A549 (cell line): ENCODE data around the gene PPP1R14D. TPM values are rescaled to one million over a fixed set of nuclear protein-coding genes. Genes with fewer than 3 reads are reported as not detected.
A peak's percentile ranks its signal among the peaks of the same experiment; 100 is the strongest.

Experiments used
- ATAC-seq, 2 experiments: fragments of 200-7000 bp in 1 of 2; fragments of >200 bp in 1 of 2; cut with Nextera tagmentation in 1 of 2; cut with Tn5 transposase in 1 of 2; 3 replicates each; pipeline versions ENCODE4 v1.8.0 to v1.9.1; 2018 to 2020; ENCODE audit warnings: mild to moderate bottlenecking in 1 of 2, moderate library complexity in 1 of 2
- CTCF ChIA-PET: fragments of 300-600 bp; sonication (Branson Sonifier 250); formaldehyde crosslinking; extraction: SDS; loops from one replicate; lab custom pipeline; 2021; ENCODE audit warnings: antibody characterized with exemption, inconsistent platforms; lab: Yijun Ruan, JAX
- POLR2A ChIA-PET: fragments of 350-600 bp; formaldehyde crosslinking; extraction: SDS; loops from one replicate; lab custom pipeline; 2021; ENCODE audit warnings: antibody characterized with exemption, inconsistent platforms; lab: Yijun Ruan, JAX
- DNase-seq, 2 experiments: peaks; one replicate each; pipeline versions ENCODE4 v3.0.0 to v3.0.0-alpha.2; 2011 to 2016; ENCODE audit warnings: low read depth in 1 of 2, low spot score in 1 of 2
- FAIRE-seq: peaks from 2 replicates; lab custom pipeline; 2011; peaks lifted over from hg19 to GRCh38; lab: Jason Lieb, UNC
- H3K27ac ChIP-seq, 2 experiments: fragments of >200 bp; sonication (Bioruptor Twin); formaldehyde crosslinking; 3 replicates each; pipeline ENCODE4 v1.5.1; 2016 to 2017
- H3K4me1 ChIP-seq: fragments of >200 bp; sonication (Bioruptor Twin); formaldehyde crosslinking; 3 replicates; pipeline ENCODE4 v1.6.1; 2016
- H3K4me2 ChIP-seq: fragments of >200 bp; sonication (Bioruptor Twin); formaldehyde crosslinking; 3 replicates; pipeline ENCODE4 v1.6.1; 2016
- H3K4me3 ChIP-seq: fragments of >200 bp; sonication (Bioruptor Twin); formaldehyde crosslinking; 3 replicates; pipeline ENCODE4 v1.5.1; 2016
- H3K9me3 ChIP-seq: fragments of >200 bp; sonication (Bioruptor Twin); formaldehyde crosslinking; 3 replicates; pipeline ENCODE4 v1.6.1; 2016
- BCL3 ChIP-seq: fragments of >200 bp; sonication (Bioruptor Twin); formaldehyde crosslinking; IDR thresholded peaks from 3 replicates; pipeline ENCODE4 v1.6.1; 2016
- CEBPB ChIP-seq, 2 experiments: fragments of >200 bp in 1 of 2; sonication (Bioruptor Twin) in 1 of 2; formaldehyde crosslinking in 1 of 2; IDR thresholded peaks; 2 replicates each; pipeline ENCODE4 v1.6.1; 2012 to 2016
- CHD4 ChIP-seq: fragments of 200-600 bp; sonication (generic); IDR thresholded peaks from 2 replicates; pipeline ENCODE4 v1.6.1; 2016; ENCODE audit warnings: antibody characterized with exemption, mild to moderate bottlenecking, borderline replicate concordance
- E2F6 ChIP-seq: IDR thresholded peaks from 2 replicates; pipeline ENCODE4 v1.6.1; 2012; ENCODE audit warnings: low read depth, borderline replicate concordance
- EP300 ChIP-seq, 2 experiments: fragments of >200 bp; sonication (Bioruptor Twin); formaldehyde crosslinking; IDR thresholded peaks; 2 replicates in 1 of 2; 3 replicates in 1 of 2; pipeline ENCODE4 v1.6.1; 2016 to 2017
- FOSB ChIP-seq: fragments of 250-450 bp; sonication (Bioruptor Pico); IDR thresholded peaks from 2 replicates; pipeline ENCODE4 v1.5.0; 2020; ENCODE audit warnings: mild to moderate bottlenecking, moderate library complexity
- FOSL2 ChIP-seq, 2 experiments: fragments of 450-650 bp in 1 of 2; fragments of >200 bp in 1 of 2; sonication (Bioruptor Twin) in 1 of 2; formaldehyde crosslinking; IDR thresholded peaks; 2 replicates each; pipeline versions ENCODE4 v1.5.0 to v1.6.1; 2016 to 2020; ENCODE audit warnings: mild to moderate bottlenecking in 1 of 2, moderate library complexity in 1 of 2
- HDAC2 ChIP-seq: fragments of 200-600 bp; sonication (generic); IDR thresholded peaks from 2 replicates; pipeline ENCODE4 v1.6.1; 2016
- HES2 ChIP-seq: fragments of >200 bp; sonication (Bioruptor Twin); formaldehyde crosslinking; IDR thresholded peaks from 2 replicates; pipeline ENCODE4 v1.6.1; 2016
- HOXB5 ChIP-seq: fragments of 250-450 bp; sonication (Bioruptor Pico); IDR thresholded peaks from 2 replicates; pipeline ENCODE4 v1.5.0; 2020; ENCODE audit warnings: mild to moderate bottlenecking, moderate library complexity
- JUN ChIP-seq, 2 experiments: fragments of >200 bp; sonication (Bioruptor Twin); formaldehyde crosslinking; IDR thresholded peaks; 2 replicates in 1 of 2; 3 replicates in 1 of 2; pipeline ENCODE4 v1.6.1; 2016 to 2017
- KDM5A ChIP-seq: fragments of 200-600 bp; sonication (generic); IDR thresholded peaks from 2 replicates; pipeline ENCODE4 v1.6.1; 2016; ENCODE audit warnings: antibody characterized with exemption, mild to moderate bottlenecking
- PHF8 ChIP-seq: fragments of 200-600 bp; sonication (generic); IDR thresholded peaks from 2 replicates; pipeline ENCODE4 v1.6.1; 2016; ENCODE audit warnings: low read depth, mild to moderate bottlenecking, antibody characterized with exemption, moderate library complexity, borderline replicate concordance
- REST ChIP-seq: fragments of 200-600 bp; sonication (generic); IDR thresholded peaks from 2 replicates; pipeline ENCODE4 v1.6.1; 2016; ENCODE audit warnings: antibody characterized with exemption, mild to moderate bottlenecking, moderate library complexity
- RFX5 ChIP-seq: fragments of 450-650 bp; IDR thresholded peaks from 2 replicates; pipeline ENCODE4 v1.7.1; 2014; ENCODE audit warnings: antibody characterized with exemption, mild to moderate bottlenecking, moderate library complexity
- SMC3 ChIP-seq: fragments of >200 bp; sonication (Bioruptor Twin); formaldehyde crosslinking; IDR thresholded peaks from 3 replicates; pipeline ENCODE4 v1.6.1; 2018; ENCODE audit warnings: inconsistent platforms
- TFCP2L1 ChIP-seq: fragments of 250-450 bp; sonication (Bioruptor Pico); IDR thresholded peaks from 2 replicates; pipeline ENCODE4 v1.5.0; 2021; ENCODE audit warnings: mild to moderate bottlenecking
- TP53 ChIP-seq: fragments of 250-450 bp; sonication (Bioruptor Pico); IDR thresholded peaks from 2 replicates; pipeline ENCODE4 v1.5.0; 2021; ENCODE audit warnings: mild to moderate bottlenecking, moderate library complexity
- USF2 ChIP-seq: fragments of 450-650 bp; IDR thresholded peaks from 2 replicates; pipeline ENCODE4 v1.6.1; 2014; ENCODE audit warnings: antibody characterized with exemption
- ZFP36 ChIP-seq: fragments of 450-650 bp; IDR thresholded peaks from 2 replicates; pipeline ENCODE4 v1.6.1; 2014; ENCODE audit warnings: borderline replicate concordance; ENCODE audit not compliant: partially characterized antibody
- ZNF302 ChIP-seq: fragments of 250-450 bp; sonication (Bioruptor Pico); IDR thresholded peaks from 2 replicates; pipeline ENCODE4 v1.9.0; 2021; ENCODE audit warnings: inconsistent platforms, mild to moderate bottlenecking, moderate library complexity
- WGBS: methylation state at CpG from one replicate; pipeline ENCODE4 v1.1.6; 2017; ENCODE audit errors: missing lambda C conversion rate; 5-methylcytosine and 5-hydroxymethylcytosine counted together
- polyA plus RNA-seq, 4 experiments: library from polyadenylated mRNA; depleted of rRNA in 3 of 4; stranded (reverse); fragments of >200 nt; fragmentation: RNase III in 1 of 4; extraction: RNeasy Plus Mini Kit Qiagen cat#74134 plus additional on column Dnase treatment in 1 of 4; gene quantifications; 2 replicates in 3 of 4; 3 replicates in 1 of 4; pipeline ENCODE4 v1.2.3, GENCODE V29; 2011 to 2017

Gene PPP1R14D
- polyA plus RNA-seq, 2 of the 4 experiments (the other 2 are of a cell fraction) = 0.21 to 1.1 TPM

- CTCF ChIA-PET = interaction anchor here (1.4 to 2.3 kb wide), 2 partner anchors 21 to 70 kb away, joined by 5 to 6 read pairs; no protein-coding TSS in a partner anchor
- ATAC-seq = no peak
- WGBS = 76% methylated on average over 3 of the region's 6 CpGs
Measured at GRCh38 chr15:40787991-40788390, 40.5 kb downstream of the PPP1R14D start.

GRCh38 chr15:40787344-40787841 lies 41.1 kb downstream of the PPP1R14D start:
- Histone ChIP-seq H3K4me2 (peak overlapping the region; percentile 49), H3K4me1 (peaks cover 36% of the 10 kb centered on the region), H3K27ac (peak overlapping the region; percentile 46 to 77; a peak in 4 of 6 replicates), H3K4me3 (no peak overlapping the region), H3K9me3 (no peaks in the 10 kb centered on the region)
- FAIRE-seq (no peak), ATAC-seq (no peak), DNase-seq (no peak)
- CTCF ChIA-PET = interaction anchor here (1.2 to 4.1 kb wide), 4 partner anchors 9 to 70 kb away, joined by 3 to 17 read pairs (median 6); no protein-coding TSS in a partner anchor
- 28% methylated on average over 3 of the region's 4 CpGs for WGBS
- TF ChIP-seq CEBPB (IDR thresholded peaks at IDR 0.05) (0 out of 4 replicates have a peak, but pooled peaks of 1 of the 2 experiments have one; percentile 24), BCL3 (no peak), HDAC2 (no peak), EP300 (IDR thresholded peaks at IDR 0.05) (peak in 1 of 2 experiments; percentile 42; a peak in 1 of 5 replicates), ZNF302 (CRISPR knock-in tag) (no peak), JUN (IDR thresholded peaks at IDR 0.05) (0 out of 5 replicates have a peak, but pooled peaks of 1 of the 2 experiments have one; percentile 24), SMC3 (no peak), USF2 (no peak)
- POLR2A ChIA-PET = interaction anchor here (1.2 kb wide), 1 partner anchor 41 kb away, joined by 3 read pairs; no protein-coding TSS in a partner anchor

More at GRCh38 chr15:40787991-40788390, 40.5 kb downstream of the PPP1R14D start:
- peak overlapping the region; percentile 40 to 77; a peak in 4 of 6 replicates for H3K27ac ChIP-seq
- no peak overlapping the region for H3K4me3 ChIP-seq
- FAIRE-seq (no peak), DNase-seq (no peak)
- H3K9me3 ChIP-seq = no peaks in the 10 kb centered on the region
- peak overlapping the region; percentile 49 for H3K4me2 ChIP-seq
- H3K4me1 ChIP-seq = peaks cover 42% of the 10 kb centered on the region
- POLR2A ChIA-PET = interaction anchor here (1.2 kb wide), 1 partner anchor 41 kb away, joined by 3 read pairs; no protein-coding TSS in a partner anchor
- no peak for TF ChIP-seq JUN (IDR thresholded peaks at IDR 0.05)
- no peak for TF ChIP-seq FOSL2 (IDR thresholded peaks at IDR 0.05)
- TF ChIP-seq FOSL2 (CRISPR knock-in tag; IDR thresholded peaks at IDR 0.05) = no peak
- TF ChIP-seq HOXB5 (CRISPR knock-in tag) = no peak
- TF ChIP-seq ZFP36 = no peak
- no peak for TF ChIP-seq FOSB (CRISPR knock-in tag)
- TF ChIP-seq HDAC2 = no peak
- TF ChIP-seq PHF8 = no peak
- TF ChIP-seq E2F6 = no peak
- no peak for TF ChIP-seq TP53 (CRISPR knock-in tag)
- TF ChIP-seq TFCP2L1 (CRISPR knock-in tag) = no peak
- no peak for TF ChIP-seq REST
- no peak for TF ChIP-seq KDM5A
- TF ChIP-seq HES2 = no peak
- no peak for TF ChIP-seq RFX5
- TF ChIP-seq CHD4 = no peak
